Endothelial cell of umbilical vein (primary cell): Measurements from ENCODE around the gene TMCC3. TPM values are rescaled to one million over a fixed set of nuclear protein-coding genes. Genes with fewer than 3 reads are reported as not detected.

Experiments used
- BruUV-seq: library from RNA; stranded (reverse); fragments of 400-500 nt; replicated peaks from 2 replicates; lab custom pipeline; 2021; lab: Mats Ljungman, UMichigan
- CTCF ChIA-PET: fragments of 300-600, 350-600 bp; sonication (Branson Sonifier 250); formaldehyde crosslinking; loops from one replicate; lab custom pipeline; 2021; ENCODE audit warnings: antibody characterized with exemption, inconsistent platforms; lab: Charles Lee
- POLR2A ChIA-PET: fragments of 300-600, 350-600 bp; sonication (Branson Sonifier 250); formaldehyde crosslinking; loops from one replicate; lab custom pipeline; 2021; ENCODE audit warnings: antibody characterized with exemption, inconsistent platforms; lab: Charles Lee
- DNase-seq: peaks from one replicate; pipeline ENCODE4 v3.0.0-alpha.2; 2011; ENCODE audit warnings: low read depth, low spot score
- FAIRE-seq: peaks from 2 replicates; lab custom pipeline; 2011; peaks lifted over from hg19 to GRCh38; lab: Jason Lieb, UNC
- H2AFZ ChIP-seq: 2 replicates; pipeline ENCODE4 v1.6.0; 2012; ENCODE audit warnings: low read depth, low read length, control low read depth, inconsistent platforms
- H3K27ac ChIP-seq: 2 replicates; pipeline ENCODE4 v1.5.1; 2011; ENCODE audit warnings: low read depth, mild to moderate bottlenecking, control low read depth, low read length, moderate library complexity; ENCODE audit not compliant: insufficient read depth
- H3K27me3 ChIP-seq, 2 experiments: 2 replicates each; pipeline versions ENCODE4 v1.6.0 to v1.6.1; 2011; ENCODE audit warnings: low read length in 2 of 2, mixed read lengths in 1 of 2; ENCODE audit not compliant: control insufficient read depth in 2 of 2, insufficient read depth in 2 of 2
- H3K36me3 ChIP-seq, 2 experiments: 2 replicates in 1 of 2; 3 replicates in 1 of 2; pipeline ENCODE4 v1.5.1; 2011; ENCODE audit warnings: low read length in 2 of 2, mild to moderate bottlenecking in 1 of 2, moderate library complexity in 1 of 2; ENCODE audit not compliant: control insufficient read depth in 2 of 2, insufficient read depth in 2 of 2; ENCODE audit errors: extremely low read depth in 1 of 2
- H3K4me1 ChIP-seq: 3 replicates; pipeline ENCODE4 v1.5.1; 2011; ENCODE audit warnings: mild to moderate bottlenecking, low read length; ENCODE audit not compliant: control insufficient read depth, insufficient read depth; ENCODE audit errors: extremely low read depth
- H3K4me2 ChIP-seq: 2 replicates; pipeline ENCODE4 v1.6.1; 2011; ENCODE audit warnings: low read length, control low read depth, mixed read lengths; ENCODE audit not compliant: insufficient read depth
- H3K4me3 ChIP-seq, 3 experiments: fragments of 200-600 bp in 1 of 3; sonication (generic), shearing (Covaris generic) in 1 of 3; replicated peaks in 1 of 3; 2 replicates each; pipeline ENCODE4 v1.5.1; 2011 to 2016; ENCODE audit warnings: control low read depth in 3 of 3, low read length in 3 of 3, mild to moderate bottlenecking in 2 of 3, inconsistent platforms in 1 of 3, low read depth in 1 of 3, moderate library complexity in 1 of 3; ENCODE audit not compliant: insufficient read depth in 1 of 3
- H3K79me2 ChIP-seq: 2 replicates; pipeline ENCODE4 v1.6.0; 2012; ENCODE audit warnings: low read length, inconsistent platforms; ENCODE audit not compliant: control insufficient read depth, insufficient read depth
- H3K9ac ChIP-seq: replicated peaks from 2 replicates; pipeline ENCODE3; 2011; ENCODE audit warnings: low read length, control low read depth; ENCODE audit not compliant: insufficient read depth; ENCODE audit errors: extremely low read depth
- H3K9me1 ChIP-seq: replicated peaks from 3 replicates; pipeline ENCODE4 v1.6.0; 2011; ENCODE audit warnings: mild to moderate bottlenecking, low read length; ENCODE audit not compliant: control insufficient read depth, insufficient read depth; ENCODE audit errors: extremely low read depth
- H3K9me3 ChIP-seq: replicated peaks from 2 replicates; pipeline ENCODE4 v1.5.1; 2012; ENCODE audit warnings: low read length, inconsistent platforms; ENCODE audit not compliant: control insufficient read depth, insufficient read depth
- H4K20me1 ChIP-seq: replicated peaks from 2 replicates; pipeline ENCODE3; 2011; ENCODE audit warnings: mild to moderate bottlenecking, low read length; ENCODE audit not compliant: control insufficient read depth, insufficient read depth; ENCODE audit errors: extremely low read depth
- EZH2 ChIP-seq: IDR thresholded peaks from 2 replicates; pipeline ENCODE4 v1.6.1; 2012; ENCODE audit warnings: borderline replicate concordance, low read depth, mild to moderate bottlenecking, moderate library complexity, low read length, inconsistent platforms; ENCODE audit not compliant: severe bottlenecking
- FOS ChIP-seq: IDR thresholded peaks from 2 replicates; pipeline ENCODE4 v1.6.1; 2011; ENCODE audit warnings: mild to moderate bottlenecking, low read length, moderate library complexity, borderline replicate concordance; ENCODE audit not compliant: insufficient read depth
- GATA2 ChIP-seq: IDR thresholded peaks from 2 replicates; pipeline ENCODE4 v1.7.0; 2011; ENCODE audit warnings: low read depth, mild to moderate bottlenecking, moderate library complexity, mixed read lengths, low read length; ENCODE audit not compliant: insufficient read length, insufficient read depth
- JUN ChIP-seq: IDR thresholded peaks from 2 replicates; pipeline ENCODE4 v1.6.1; 2011; ENCODE audit warnings: borderline replicate concordance, low read depth; ENCODE audit not compliant: insufficient read length, insufficient read depth
- MYC ChIP-seq: IDR thresholded peaks from one replicate; pipeline ENCODE4 v1.6.1; 2011; ENCODE audit warnings: mild to moderate bottlenecking, low read depth, low read length
- POLR2A ChIP-seq: IDR thresholded peaks from 2 replicates; pipeline ENCODE4 v1.6.1; 2012; ENCODE audit warnings: low read depth, mild to moderate bottlenecking, control low read depth, low read length
- POLR2AphosphoS5 ChIP-seq: IDR thresholded peaks from 2 replicates; pipeline ENCODE4 v1.6.1; 2012; ENCODE audit warnings: low read depth, mild to moderate bottlenecking, control low read depth, low read length, moderate library complexity; ENCODE audit not compliant: insufficient read depth
- dilution Hi-C: fragments of 300-500 bp; cut with MboI; formaldehyde crosslinking; loops from one replicate; pipeline ENCODE4 v1.15.0; 2019; ENCODE audit warnings: low sequenced_read_pairs; ENCODE audit not compliant: extremely low pct_ligation_motif_present
- intact Hi-C: fragments of 100-400 bp; cut with micrococcal nuclease; formaldehyde crosslinking; loops from one replicate; pipeline ENCODE4 v1.10.0; 2022
- polyA plus RNA-seq, 4 experiments: library from polyadenylated mRNA; depleted of rRNA in 3 of 4; stranded (reverse) in 3 of 4; unstranded in 1 of 4; fragments of >200 nt; gene quantifications; 2 replicates each; pipeline versions ENCODE4 v1.2.1 to v1.2.3, GENCODE V29; 2011 to 2012; ENCODE audit warnings: missing spikeins in 1 of 4
- total RNA-seq: library from RNA; stranded (reverse); gene quantifications from 2 replicates; pipeline ENCODE4 v1.2.3, GENCODE V29; 2021
- TF ChIP-seq, protein P1 (sequence below): IDR thresholded peaks from 2 replicates; pipeline ENCODE4 v1.6.1; 2011; ENCODE audit not compliant: insufficient read depth, insufficient read length
- TF ChIP-seq, protein P2 (sequence below), 2 donors: IDR thresholded peaks; 1 replicate in 1 of 2; 2 replicates in 1 of 2; pipeline ENCODE4 v1.5.1; 2011; ENCODE audit warnings: low read length in 2 of 2, mild to moderate bottlenecking in 2 of 2, moderate library complexity in 2 of 2, control low read depth in 1 of 2, inconsistent platforms in 1 of 2, low read depth in 1 of 2; ENCODE audit not compliant: insufficient read depth in 1 of 2; ENCODE audit errors: extremely low read depth in 1 of 2

The TMCC3 gene
- total and polyA plus RNA-seq, 2 donors (not counting 3 experiments of a cell fraction or from before 2014, with no cell fraction given), result 13.5 to 30.4 TPM

DNA sequence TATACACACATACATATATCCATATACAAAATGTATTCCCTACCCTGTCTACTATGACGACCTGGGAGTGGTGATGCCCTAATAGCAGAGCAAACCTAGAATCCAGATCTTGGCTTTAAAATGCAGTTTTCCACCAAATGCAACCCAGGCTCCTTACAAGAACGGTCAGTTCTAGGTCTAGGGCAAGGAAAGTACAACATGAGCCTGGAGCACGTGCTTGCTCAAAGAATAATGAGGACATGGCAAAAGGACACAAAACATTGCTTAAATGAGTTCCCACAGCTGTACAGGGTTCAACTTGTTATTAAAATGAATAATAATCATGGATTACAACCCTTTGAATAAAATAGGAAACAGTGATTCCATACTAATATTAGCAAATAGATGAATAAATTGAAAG, 94.7 kb downstream of the TMCC3 start:
- Histone ChIP-seq H3K9me1 (no peaks in the 10 kb centered on the region), H4K20me1 (no peaks in the 10 kb centered on the region), H3K9ac (no peak overlapping the region), H3K36me3 (no peaks in the 10 kb centered on the region), H3K9me3 (no peaks in the 10 kb centered on the region), H3K4me1 (peaks cover 5% of the 10 kb centered on the region), H3K27ac (no peak overlapping the region), H3K4me2 (no peak overlapping the region), H3K79me2 (no peaks in the 10 kb centered on the region), H2AFZ (no peak overlapping the region), H3K27me3 (no peaks in the 10 kb centered on the region), H3K4me3 (no peak overlapping the region)
- FAIRE-seq, result no peak
- dilution Hi-C loops (no loop called here), intact Hi-C loops (no loop called here)
- ChIA-PET CTCF (no interaction called here), POLR2A (no interaction called here)
- BruUV-seq, result no TSS peak
- DNase-seq, result no peak
- TF ChIP-seq EZH2 (no peak), FOS (no peak), JUN (no peak), POLR2AphosphoS5 (no peak), POLR2A (no peak), GATA2 (no peak), MYC (no peak)
- TF ChIP-seq, protein P1, sequence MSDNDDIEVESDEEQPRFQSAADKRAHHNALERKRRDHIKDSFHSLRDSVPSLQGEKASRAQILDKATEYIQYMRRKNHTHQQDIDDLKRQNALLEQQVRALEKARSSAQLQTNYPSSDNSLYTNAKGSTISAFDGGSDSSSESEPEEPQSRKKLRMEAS, result no peak
- TF ChIP-seq, protein P2, sequence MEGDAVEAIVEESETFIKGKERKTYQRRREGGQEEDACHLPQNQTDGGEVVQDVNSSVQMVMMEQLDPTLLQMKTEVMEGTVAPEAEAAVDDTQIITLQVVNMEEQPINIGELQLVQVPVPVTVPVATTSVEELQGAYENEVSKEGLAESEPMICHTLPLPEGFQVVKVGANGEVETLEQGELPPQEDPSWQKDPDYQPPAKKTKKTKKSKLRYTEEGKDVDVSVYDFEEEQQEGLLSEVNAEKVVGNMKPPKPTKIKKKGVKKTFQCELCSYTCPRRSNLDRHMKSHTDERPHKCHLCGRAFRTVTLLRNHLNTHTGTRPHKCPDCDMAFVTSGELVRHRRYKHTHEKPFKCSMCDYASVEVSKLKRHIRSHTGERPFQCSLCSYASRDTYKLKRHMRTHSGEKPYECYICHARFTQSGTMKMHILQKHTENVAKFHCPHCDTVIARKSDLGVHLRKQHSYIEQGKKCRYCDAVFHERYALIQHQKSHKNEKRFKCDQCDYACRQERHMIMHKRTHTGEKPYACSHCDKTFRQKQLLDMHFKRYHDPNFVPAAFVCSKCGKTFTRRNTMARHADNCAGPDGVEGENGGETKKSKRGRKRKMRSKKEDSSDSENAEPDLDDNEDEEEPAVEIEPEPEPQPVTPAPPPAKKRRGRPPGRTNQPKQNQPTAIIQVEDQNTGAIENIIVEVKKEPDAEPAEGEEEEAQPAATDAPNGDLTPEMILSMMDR (IDR thresholded peaks at IDR 0.05; ENCODE audit: extremely low read depth in 1 of 2, insufficient read depth in 1 of 2, low read depth in 1 of 2, low read length in 2 of 2), result no peak
